Panc1 (cell line): ENCODE results near the gene DNMT3L. TPM values are rescaled to one million over a fixed set of nuclear protein-coding genes. Genes with fewer than 3 reads are reported as not detected.

ENCODE experiments used
- ATAC-seq: fragments of 200-7000 bp; cut with Tn5 transposase; 2 replicates; pipeline ENCODE4 v1.9.1; 2020; ENCODE audit warnings: mild to moderate bottlenecking, moderate library complexity
- BruUV-seq: library from RNA; stranded (reverse); fragments of 400-500 nt; replicated peaks from 2 replicates; lab custom pipeline; 2021; lab: Mats Ljungman, UMichigan
- CTCF ChIA-PET: fragments of 300-600 bp; sonication (Branson Sonifier 250); formaldehyde crosslinking; loops from one replicate; lab custom pipeline; 2022; ENCODE audit warnings: antibody characterized with exemption; lab: Charles Lee
- POLR2A ChIA-PET: fragments of 300-600 bp; sonication (Branson Sonifier 250); formaldehyde crosslinking; loops from one replicate; lab custom pipeline; 2022; ENCODE audit warnings: antibody characterized with exemption; lab: Charles Lee
- DNase-seq: peaks from one replicate; pipeline ENCODE4 v3.0.0-alpha.2; 2010; ENCODE audit warnings: low read depth, low spot score
- H3K27ac ChIP-seq: 2 replicates; pipeline ENCODE4 v1.5.1; 2011; ENCODE audit warnings: mild to moderate bottlenecking, low read length, inconsistent platforms
- H3K27me3 ChIP-seq: fragments of 200-500 bp; sonication (Bioruptor generic); 2 replicates; pipeline ENCODE4 v1.6.0; 2014; ENCODE audit warnings: low read length, inconsistent platforms; ENCODE audit not compliant: control insufficient read depth, insufficient read depth
- H3K36me3 ChIP-seq: fragments of 200-500 bp; sonication (Bioruptor generic); 2 replicates; pipeline ENCODE4 v1.5.1; 2014; ENCODE audit warnings: inconsistent platforms, mild to moderate bottlenecking, low read length, moderate library complexity; ENCODE audit not compliant: control insufficient read depth, insufficient read depth
- H3K4me1 ChIP-seq: 2 replicates; pipeline ENCODE4 v1.5.1; 2011; ENCODE audit warnings: inconsistent platforms, mild to moderate bottlenecking, low read length, moderate library complexity; ENCODE audit not compliant: control insufficient read depth, insufficient read depth
- H3K4me3 ChIP-seq, 2 experiments: 2 replicates each; pipeline ENCODE4 v1.5.1; 2011 to 2012; ENCODE audit warnings: low read depth in 2 of 2, low read length in 2 of 2, mild to moderate bottlenecking in 2 of 2, inconsistent platforms in 1 of 2, moderate library complexity in 1 of 2
- H3K9me3 ChIP-seq: fragments of 200-500 bp; sonication (Bioruptor generic); 2 replicates; pipeline ENCODE4 v1.5.1; 2014; ENCODE audit warnings: low read depth, mild to moderate bottlenecking, inconsistent platforms, low read length, moderate library complexity; ENCODE audit not compliant: control insufficient read depth, insufficient read depth
- POLR2AphosphoS5 ChIP-seq: IDR thresholded peaks from 2 replicates; pipeline ENCODE4 v1.6.1; 2012; ENCODE audit warnings: mild to moderate bottlenecking, low read depth, low read length, moderate library complexity
- REST ChIP-seq, 2 experiments: IDR thresholded peaks; 2 replicates each; pipeline ENCODE4 v1.6.1; 2011 to 2012; ENCODE audit warnings: low read depth in 2 of 2, control low read depth in 1 of 2, low read length in 1 of 2, mild to moderate bottlenecking in 1 of 2, moderate library complexity in 1 of 2; ENCODE audit not compliant: insufficient read depth in 1 of 2
- SIN3A ChIP-seq: IDR thresholded peaks from 2 replicates; pipeline ENCODE4 v1.6.1; 2012; ENCODE audit warnings: low read depth, mild to moderate bottlenecking, low read length, moderate library complexity, borderline replicate concordance; ENCODE audit not compliant: insufficient read depth
- TCF7L2 ChIP-seq: IDR thresholded peaks from 2 replicates; pipeline ENCODE4 v1.6.1; 2011; ENCODE audit warnings: mild to moderate bottlenecking, low read depth, low read length, inconsistent platforms
- in situ Hi-C: cut with HindIII; loops from 2 replicates; pipeline ENCODE4 v1.10.0; 2016; ENCODE audit warnings: low sequenced_read_pairs, low pct_unique_long_range_greater_than_20kb
- intact Hi-C: fragments of 100-400 bp; cut with micrococcal nuclease; formaldehyde crosslinking; loops from one replicate; pipeline ENCODE4 v1.10.0; 2022; ENCODE audit not compliant: unreplicated experiment
- total RNA-seq: library from RNA; stranded (reverse); gene quantifications from one replicate; pipeline ENCODE4 v1.2.1, GENCODE V29; 2021; ENCODE audit not compliant: unreplicated experiment
- TF ChIP-seq, protein P1 (sequence below): fragments of 450-650 bp; IDR thresholded peaks from 2 replicates; pipeline ENCODE4 v1.5.1; 2017; ENCODE audit warnings: mild to moderate bottlenecking

DNMT3L gene
- total RNA-seq, 1 experiment from 2014 or later, result not detected

DNA sequence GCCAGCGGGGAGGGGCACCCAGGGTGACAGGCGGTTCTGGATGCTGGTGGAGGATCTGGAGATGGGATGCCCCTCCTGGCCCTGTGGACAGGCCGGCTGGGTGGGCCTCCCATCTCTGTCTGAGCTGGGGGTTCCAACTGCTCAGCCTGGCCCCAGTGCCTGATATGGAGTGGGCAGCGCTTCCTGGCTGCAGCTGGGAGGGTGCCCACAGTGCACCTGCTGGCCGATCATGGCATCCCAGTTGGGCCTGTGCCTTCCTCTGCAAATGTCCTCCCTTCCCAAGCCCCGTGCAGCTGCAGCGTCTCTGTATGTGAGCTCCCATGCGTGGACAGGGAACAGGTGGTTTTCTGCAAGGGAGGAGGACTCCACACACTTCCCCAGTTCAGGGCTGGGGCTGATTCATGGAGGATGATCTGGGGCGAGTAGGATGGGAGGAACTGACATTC lies 40.3 kb upstream of the DNMT3L start:
- ChIA-PET CTCF (no interaction called here), POLR2A (no interaction called here)
- intact Hi-C loops (no loop called here), in situ Hi-C loops (no loop called here)
- no TSS peak for BruUV-seq
- H3K27me3 ChIP-seq, result no peaks in the 10 kb centered on the region
- H3K4me3 ChIP-seq, result no peak overlapping the region
- no peaks in the 10 kb centered on the region; the same call in 1 of the 2 replicates for H3K36me3 ChIP-seq
- H3K4me1 ChIP-seq, result peaks cover 17% of the 10 kb centered on the region
- H3K9me3 ChIP-seq, result no peaks in the 10 kb centered on the region
- TF ChIP-seq, protein P1, sequence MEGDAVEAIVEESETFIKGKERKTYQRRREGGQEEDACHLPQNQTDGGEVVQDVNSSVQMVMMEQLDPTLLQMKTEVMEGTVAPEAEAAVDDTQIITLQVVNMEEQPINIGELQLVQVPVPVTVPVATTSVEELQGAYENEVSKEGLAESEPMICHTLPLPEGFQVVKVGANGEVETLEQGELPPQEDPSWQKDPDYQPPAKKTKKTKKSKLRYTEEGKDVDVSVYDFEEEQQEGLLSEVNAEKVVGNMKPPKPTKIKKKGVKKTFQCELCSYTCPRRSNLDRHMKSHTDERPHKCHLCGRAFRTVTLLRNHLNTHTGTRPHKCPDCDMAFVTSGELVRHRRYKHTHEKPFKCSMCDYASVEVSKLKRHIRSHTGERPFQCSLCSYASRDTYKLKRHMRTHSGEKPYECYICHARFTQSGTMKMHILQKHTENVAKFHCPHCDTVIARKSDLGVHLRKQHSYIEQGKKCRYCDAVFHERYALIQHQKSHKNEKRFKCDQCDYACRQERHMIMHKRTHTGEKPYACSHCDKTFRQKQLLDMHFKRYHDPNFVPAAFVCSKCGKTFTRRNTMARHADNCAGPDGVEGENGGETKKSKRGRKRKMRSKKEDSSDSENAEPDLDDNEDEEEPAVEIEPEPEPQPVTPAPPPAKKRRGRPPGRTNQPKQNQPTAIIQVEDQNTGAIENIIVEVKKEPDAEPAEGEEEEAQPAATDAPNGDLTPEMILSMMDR, result no peak
- ATAC-seq, result no peak
- no peak for DNase-seq
- no peak overlapping the region for H3K27ac ChIP-seq

DNA sequence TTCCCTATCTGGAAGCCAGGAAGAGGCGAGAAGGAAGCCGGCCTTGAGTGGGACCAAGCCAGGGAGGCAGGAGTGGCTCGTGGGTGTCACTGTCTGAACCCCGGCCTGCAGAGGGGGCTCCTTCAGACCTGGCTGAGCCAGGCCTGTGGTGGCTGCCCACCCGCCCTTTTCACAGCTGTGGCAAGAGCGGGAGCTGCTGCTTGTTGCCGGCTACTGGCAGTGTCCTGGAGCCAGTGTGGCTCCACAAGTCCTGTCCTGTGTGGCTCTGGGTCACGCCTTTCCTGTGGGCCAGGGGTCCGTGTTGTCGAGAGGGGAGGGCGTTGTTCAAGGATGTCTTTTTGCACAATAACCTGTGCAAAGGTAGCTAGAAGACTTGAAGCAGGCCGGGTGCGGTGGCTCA lies 39.4 kb upstream of the DNMT3L start:
- BruUV-seq, result no TSS peak
- intact Hi-C loops, result no loop called here
- CTCF ChIA-PET, result no interaction called here

More for the DNA sequence above, 39.4 kb upstream of the DNMT3L start:
- TF ChIP-seq TCF7L2 (no peak), POLR2AphosphoS5 (no peak), SIN3A (no peak), REST (IDR thresholded peaks at IDR 0.05; ENCODE audit: insufficient read depth in 1 of 2, low read depth in 2 of 2, low read length in 1 of 2) (no peak)
- TF ChIP-seq, protein P1, result no peak
- POLR2A ChIA-PET, result no interaction called here
- no peaks in the 10 kb centered on the region; the same call in 1 of the 2 replicates for H3K36me3 ChIP-seq
- no peak for ATAC-seq
- peak overlapping the region; percentile 63 for H3K27ac ChIP-seq
- peaks cover 17% of the 10 kb centered on the region for H3K4me1 ChIP-seq
- DNase-seq, result no peak
- in situ Hi-C loops, result no loop called here
- no peaks in the 10 kb centered on the region for H3K27me3 ChIP-seq
- H3K4me3 ChIP-seq, result peak overlapping the region; percentile 59 to 61
- H3K9me3 ChIP-seq, result no peaks in the 10 kb centered on the region
